GM21526 (cell line): ENCODE measurements around the gene WNK2.
"Not testable (repeated sequence)": the region's sequence is repeated elsewhere in the genome, so short reads cannot be mapped to it uniquely, and the experiment has no call there.

Experiments used
- ATAC-seq: cut with Tn5 transposase; IDR thresholded peaks from one replicate; pipeline ENCODE4 v1.9.1; 2021; ENCODE audit warnings: moderate library complexity; ENCODE audit not compliant: unreplicated experiment, low FRiP score

Gene WNK2

DNA sequence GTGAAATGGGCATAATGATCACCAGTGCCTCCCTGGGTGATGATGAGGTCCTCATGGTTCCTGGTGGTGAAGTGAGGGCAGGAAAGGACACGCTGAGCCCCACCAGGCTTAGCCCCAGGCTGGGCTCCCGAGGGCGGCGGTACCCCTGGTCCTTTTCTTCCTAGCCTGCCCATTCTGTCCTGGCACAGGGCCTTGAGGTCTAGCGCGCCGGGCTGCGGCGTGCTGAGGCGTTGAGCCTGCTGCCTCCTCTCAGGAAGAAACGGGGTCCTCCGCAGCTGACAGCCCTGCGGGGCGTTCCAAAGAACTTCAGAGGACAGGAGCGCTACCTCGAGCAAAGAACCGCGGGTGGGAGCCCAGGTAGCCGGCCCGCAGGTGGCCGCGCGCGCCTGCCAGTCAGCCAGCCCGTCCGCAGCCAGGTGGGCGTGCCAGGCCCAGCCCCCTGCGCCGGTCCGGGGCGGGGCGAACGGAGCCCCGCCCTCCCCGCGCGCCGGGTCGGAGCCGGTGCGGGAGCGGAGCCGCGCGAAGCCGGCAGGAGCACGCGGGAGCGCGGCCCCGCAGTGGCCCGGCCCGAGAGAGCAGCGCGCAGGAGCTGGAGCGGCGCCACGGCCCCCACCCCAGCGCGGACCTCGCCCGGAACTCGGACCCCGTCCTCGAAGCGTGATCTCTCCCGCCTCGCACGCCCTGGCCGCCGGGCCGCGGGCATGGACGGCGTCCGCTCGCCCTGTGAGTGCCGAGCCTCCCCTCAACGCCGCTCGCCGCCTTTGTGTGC, at the start of gene WNK2:
TSS of gene WNK2 (plus strand) at position 477 of the 769 bp plus-strand sequence. CDS start 791 bp downstream, outside the sequence.
- no peak for ATAC-seq

DNA sequence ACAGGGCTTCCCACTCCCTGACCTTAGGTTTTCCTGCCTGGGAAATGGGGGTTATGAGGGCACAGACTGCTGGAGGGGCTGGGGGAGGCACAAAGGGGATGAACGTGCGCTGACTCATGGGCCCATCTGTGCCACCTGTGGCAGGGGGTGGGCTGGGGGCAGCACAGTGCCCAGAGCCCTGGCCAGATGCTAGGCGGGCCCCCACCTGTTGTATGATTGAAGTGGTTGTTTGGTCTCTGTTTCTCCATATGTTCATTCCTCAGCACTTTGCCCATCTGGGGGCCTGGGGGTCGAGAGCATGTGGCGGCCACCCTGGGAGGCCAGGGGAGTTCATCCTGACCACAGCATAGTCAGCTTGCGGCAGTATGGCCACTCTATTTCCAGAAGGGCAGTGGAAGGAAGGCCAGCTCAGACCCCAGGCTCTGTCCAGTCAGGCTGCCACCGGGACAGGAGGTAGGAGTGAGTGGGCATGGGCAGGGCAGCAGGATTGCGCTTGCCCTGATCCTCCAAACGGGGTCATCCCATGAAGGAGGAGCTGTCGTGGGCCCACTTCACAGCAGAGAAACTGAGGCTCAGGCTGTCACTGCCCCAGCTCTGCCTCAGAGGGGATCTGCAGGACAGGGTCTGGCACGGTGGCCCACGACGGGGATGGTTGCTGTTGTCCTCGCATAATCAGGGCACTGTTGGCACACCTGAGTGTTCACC, 49.0 kb upstream of the WNK2 start:
- ATAC-seq = no peak

DNA sequence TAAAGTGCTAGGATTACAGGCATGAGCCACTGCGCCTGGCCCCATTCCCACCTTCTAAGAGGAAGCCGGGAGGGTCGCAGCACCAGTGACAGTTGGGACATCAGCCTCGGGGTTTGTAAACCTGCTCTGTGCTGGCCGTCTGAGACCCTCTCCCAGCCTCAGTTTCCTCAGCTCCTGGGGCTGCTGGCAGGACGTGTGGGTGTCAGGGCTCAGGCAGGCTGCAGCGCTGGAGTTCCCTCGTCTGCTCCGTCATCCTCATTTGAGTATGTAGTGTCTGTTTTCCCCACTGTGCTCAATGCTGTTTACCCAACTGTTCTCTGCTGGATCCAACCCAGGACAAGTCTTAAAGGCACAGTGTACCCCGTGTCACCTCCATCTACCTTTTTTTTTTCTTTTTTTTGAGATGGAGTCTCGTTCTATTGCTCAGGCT, 47.9 kb upstream of the WNK2 start:
- no peak for ATAC-seq

DNA sequence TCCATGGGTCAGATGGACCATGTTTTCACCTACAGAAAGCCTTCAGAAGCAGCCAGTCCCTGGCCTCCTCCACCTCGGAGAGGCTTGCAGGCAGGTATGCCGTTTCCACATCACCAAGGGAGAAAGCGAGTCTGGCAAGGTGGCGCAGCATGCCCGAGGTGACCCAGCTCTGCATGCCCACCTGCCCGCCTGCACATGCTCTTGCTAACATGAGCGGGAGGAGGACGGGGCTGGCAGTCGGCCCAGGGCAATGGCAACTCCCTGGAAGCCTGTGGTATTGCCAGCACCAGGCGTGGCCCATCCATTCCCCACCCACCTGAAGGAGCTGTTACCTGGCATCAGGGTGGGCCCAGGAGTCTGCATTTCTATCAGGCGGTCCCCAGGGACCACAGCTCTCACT, 46.6 kb upstream of the WNK2 start:
- no peak for ATAC-seq

DNA sequence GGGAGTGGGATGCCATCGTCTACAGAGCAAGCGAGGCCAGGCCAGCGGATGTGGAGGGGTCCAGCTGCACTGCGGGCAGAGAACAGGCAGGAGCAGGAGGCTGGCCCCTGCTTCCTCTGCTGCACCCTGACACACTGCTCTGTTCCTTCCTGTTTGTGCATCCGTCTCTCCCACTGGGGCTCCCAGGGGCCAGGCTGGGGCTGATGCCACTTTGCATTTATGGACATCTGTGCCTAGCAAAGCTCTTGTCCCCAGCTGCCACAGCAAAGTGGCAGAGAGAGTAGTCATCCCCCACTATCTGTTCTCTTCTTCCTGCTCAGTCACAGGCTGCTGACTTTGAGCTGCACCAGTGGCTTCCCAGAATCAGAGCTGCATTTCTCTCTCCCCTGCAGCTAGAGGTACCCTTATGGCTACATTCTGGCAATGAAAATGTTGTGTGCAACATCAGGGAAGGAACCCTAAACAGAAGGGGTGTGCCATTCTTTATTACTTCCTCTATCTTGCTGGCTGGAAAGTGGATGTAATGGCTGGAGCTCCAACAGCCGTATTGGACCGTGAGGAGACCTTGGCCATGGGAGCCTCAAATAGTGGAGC, 45.7 kb upstream of the WNK2 start:
- ATAC-seq = no peak

DNA sequence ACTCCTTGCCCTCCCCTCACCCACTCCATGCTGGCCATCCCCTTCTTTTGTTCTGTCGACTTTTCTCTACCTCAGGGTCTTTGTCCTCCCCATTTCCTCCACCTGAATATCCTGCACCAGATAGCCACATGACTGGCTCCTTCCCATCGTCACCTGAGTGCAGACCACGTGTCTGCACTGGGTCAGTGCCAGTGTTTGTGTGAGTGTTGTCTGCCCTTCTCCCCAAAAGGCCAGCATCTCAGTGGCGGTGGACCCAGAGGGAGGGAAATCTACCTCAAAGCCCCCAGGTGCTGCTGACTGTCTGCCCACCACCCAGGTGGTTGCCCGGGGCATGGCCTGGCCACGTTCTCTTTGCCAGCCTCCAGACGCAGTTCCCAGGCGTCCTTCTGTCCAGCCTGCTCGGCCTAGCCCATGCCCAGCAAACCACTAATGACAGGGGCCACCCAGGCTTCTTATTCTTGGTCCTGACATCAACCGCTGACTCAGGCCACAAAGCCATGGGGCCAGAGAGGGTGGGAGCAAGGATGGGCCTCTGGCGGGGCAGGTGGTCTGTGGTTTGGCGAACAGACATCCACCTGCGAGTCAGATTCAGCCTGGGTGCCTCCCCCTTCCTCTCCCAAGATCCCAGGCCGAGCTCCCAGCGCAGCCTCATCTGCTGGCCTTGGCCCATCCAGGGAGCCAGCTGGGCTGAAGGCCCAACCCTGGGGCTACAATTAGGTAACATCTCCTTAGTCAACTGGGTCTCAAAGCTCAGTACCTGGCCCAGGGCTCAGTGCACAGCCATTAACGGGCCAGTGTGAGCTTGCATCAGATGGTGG, 44.4 kb upstream of the WNK2 start:
- ATAC-seq = no peak

DNA sequence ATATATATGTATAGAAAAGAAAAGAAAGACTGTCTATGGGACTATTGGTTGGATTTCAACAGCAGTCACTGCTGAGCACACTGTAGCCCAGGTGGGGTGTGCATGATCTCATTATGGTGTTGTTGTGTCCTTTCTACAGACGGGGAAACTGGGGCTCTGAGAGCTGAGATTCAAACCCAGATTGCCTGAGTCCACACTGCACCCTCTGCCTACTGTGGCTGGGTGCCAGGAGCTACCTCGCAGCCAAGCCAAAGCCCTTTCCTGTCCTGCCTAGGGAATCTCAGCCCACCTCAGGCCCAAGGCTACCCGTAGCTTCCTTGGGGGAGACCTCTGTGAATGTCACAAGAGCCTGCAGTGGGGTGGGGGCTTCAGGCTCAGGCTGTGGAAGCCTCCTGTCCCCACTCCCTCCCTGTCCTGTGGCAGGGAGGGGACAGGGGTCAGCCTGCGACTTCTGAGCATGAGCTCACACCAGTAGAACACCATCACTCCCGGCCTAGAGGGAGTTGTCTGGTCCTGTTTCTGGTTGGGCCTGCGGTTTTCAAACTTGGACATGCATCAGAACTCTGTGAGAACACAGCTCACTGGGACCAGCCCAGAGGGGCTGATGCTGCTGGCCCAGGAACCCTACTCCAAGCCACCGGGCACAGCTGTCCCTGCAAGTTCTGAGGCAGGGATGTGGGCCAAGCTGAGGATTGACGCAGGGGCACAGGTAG, 42.0 kb upstream of the WNK2 start:
- no peak for ATAC-seq

DNA sequence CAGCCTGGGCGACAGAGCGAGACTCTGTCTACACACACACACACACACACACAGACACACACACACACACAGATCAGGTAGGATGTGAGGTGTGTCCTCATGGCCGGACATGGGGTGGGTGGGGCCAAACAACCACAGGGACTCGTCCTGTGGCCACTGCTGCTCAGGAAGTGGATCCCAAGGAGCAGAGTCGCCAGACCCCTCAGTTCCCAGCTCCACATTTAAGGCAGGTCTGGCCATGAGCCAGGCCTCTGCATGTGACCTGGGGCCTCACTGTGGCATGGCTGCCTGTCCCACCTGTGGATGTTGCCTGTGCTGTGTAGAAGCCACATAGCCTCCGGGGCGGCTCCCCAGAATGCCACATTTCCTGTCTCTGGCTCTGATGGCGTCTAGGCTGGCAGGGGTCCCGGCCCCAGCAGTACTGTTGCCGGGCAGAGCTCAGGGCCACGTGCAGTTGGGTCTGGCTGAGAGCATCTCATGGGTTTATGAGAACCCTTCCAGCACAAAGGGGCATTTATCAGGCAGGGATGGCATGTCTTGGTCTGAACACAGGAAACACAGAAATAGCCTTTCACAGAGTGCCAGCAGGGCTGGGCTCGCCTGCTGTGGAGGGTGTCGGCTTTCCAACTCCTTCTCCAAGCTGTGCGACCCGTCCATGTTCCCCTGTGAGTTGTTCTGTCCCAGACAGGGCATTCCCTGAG, 40.0 kb upstream of the WNK2 start:
- ATAC-seq = no peak

DNA sequence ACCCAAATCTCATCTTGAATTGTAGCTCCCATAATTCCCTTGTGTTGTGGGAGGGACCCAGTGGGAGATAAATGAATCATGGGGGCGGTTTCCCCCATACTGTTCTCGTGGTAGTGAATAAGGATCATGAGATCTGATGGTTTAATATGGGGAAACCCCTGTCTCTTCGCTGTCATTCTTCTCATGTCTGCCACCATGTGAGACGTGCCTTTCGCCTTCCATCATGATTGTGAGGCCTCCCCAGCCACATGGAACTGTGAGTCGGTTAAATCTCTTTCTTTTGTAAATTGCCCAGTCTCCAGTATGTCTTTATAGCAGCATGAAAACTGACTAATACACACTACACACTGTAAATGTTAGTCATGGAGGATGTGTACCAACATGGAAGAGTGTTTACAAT, 37.2 kb upstream of the WNK2 start:
- not testable (repeated sequence) for ATAC-seq

DNA sequence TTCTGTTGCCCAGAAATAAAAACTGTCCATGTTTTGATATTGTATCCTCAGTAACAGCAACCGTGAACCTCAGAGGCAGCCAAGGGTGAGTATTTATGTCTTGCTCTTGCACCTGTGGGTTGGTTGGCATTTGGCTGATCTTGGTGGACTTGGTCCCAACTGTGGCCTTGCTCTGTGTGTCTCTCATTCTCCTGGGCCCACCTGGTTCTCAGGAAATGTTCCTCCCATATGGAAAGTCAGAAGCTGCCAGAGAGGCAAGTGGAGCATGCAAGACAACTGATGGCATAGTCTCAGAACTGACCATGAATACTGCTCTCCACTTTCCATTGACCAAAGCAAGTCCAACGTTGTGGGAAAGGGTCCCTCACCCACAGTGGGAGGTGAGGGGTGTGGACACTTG, 36.3 kb upstream of the WNK2 start:
- ATAC-seq = no peak

DNA sequence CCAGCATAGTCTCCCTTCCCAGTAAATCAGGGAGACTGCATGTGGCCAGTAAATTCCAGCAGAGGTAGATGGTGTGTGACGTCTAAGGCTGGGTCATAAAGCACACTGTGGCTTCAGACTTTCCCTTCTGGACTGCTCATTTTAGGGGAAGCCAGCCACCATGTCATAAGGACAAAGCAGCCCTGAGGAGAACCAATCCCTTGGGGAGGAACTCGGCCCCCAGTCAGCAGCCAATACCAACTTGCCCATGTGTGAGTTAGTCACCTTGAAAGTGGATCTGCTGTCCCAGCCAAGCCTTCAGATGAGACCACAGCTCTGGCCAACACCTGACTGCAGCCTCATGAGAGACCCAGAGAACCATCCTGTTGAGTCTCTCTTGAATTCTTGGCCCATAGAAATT, 35.2 kb upstream of the WNK2 start:
- ATAC-seq = no peak

DNA sequence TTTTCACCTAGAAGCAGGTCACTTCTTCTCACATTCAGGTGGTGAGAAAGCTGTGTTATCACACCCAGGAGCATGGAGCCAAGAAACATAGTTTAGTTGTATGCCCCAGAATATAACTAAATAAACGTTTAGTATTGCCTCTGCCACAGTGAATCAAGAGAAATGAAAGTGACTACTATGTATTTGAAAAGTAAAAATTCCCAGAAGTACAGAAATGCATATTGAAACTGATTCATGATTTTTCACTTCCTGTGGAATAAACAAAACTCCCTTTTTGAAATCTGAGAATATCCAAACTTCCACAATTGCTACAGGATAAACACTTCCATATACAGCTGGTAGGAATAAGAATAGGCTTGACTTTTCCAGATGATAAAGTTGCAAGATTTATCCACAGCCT, 34.6 kb upstream of the WNK2 start:
- no peak for ATAC-seq

DNA sequence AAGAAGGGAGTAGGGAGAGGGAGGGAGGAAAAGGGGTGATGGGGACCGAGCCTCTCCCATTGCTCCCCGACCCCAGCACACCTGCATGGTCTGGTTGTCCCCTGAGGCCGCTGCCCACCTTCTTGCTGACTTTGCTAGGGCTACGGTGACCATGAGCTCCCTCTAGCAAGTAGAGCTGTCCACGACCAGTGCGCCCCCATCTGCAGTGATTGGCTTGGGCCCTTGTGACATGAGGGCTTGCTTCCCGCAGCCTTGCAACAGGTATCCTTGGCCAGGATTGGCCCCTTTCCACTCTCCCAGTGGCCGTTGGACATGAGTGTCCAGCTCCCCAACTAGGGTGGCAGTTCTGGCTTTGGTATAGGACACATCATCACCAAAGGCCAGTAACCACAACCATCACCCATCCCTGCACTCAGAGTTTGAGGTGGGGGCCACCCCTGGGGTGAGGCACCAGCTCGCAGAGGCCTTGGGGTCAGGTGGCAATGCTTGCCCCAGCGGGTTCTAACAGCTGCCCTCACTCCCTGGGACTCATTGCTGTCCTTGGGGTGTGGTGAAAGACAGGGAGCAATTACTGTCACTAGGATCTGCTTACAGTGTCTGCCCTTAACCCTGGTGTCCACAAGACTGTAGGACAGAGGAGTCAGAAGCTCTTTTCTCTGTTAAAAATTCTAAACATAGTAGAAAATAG, 32.7 kb upstream of the WNK2 start:
- no peak for ATAC-seq

DNA sequence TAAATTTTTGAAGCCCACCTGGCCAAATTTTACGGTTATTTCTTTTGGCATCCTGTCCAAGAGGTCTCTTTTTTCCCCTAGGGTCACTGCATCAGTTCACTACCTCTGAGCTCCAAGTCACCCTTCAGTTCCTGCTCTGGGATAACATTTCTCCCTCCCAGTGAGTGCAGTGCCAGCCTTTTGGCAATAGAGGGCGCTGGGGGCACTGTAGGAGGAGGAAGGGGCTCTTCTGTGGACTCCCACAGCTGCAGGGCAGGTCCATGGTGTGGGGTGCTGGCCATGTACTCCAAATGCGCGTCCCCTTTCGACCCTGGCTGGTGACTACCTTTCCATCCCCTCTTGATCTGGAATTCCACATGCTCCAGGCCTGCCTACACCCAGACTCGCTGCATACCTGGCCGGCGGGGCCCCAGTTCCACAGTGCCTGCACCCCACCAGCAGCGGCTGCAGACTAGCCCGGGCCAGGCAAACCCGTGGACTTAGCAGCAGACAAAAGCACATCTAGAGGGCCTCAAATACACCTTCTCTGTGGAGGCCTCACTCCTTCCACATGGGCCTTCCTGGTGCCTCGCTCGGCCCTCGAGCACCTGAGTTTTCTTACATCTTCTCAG, 29.5 kb upstream of the WNK2 start:
- no peak for ATAC-seq

DNA sequence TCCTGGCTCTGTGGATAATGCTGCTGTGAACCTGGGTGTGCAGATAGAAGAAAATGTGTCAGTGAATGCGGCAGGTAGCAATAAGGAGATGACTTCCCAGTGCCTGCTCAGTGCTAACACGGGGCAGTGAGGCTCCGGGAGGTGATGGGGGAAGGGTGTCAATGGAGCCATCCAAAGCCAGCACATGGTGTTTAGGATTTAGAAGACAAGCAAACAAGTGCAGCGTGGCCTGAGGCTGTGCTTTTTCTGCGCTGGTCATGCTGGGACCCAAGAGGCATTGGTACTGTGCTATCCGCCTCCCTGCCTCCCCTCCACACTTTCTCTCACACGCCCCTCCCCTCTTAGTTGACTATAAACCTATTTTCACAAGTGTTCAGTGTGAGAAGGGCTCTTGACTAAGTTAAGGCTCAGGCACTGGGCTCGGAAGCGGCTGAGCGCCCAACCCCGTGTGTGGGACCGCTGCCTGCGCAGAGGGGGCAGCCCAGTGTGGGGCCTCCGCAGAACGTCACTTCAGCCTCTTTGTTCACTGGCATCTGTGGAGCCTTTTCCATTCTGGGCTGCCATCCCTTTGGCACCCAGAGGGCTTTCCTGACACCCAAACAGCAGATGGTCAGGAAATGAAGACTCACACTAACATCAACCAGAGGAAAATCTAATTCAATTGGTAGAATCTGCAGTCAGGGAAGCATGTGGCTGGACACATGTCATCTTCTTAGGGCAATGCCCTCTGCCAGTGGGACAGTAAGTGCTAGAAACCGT, 28.0 kb upstream of the WNK2 start:
- ATAC-seq = no peak

DNA sequence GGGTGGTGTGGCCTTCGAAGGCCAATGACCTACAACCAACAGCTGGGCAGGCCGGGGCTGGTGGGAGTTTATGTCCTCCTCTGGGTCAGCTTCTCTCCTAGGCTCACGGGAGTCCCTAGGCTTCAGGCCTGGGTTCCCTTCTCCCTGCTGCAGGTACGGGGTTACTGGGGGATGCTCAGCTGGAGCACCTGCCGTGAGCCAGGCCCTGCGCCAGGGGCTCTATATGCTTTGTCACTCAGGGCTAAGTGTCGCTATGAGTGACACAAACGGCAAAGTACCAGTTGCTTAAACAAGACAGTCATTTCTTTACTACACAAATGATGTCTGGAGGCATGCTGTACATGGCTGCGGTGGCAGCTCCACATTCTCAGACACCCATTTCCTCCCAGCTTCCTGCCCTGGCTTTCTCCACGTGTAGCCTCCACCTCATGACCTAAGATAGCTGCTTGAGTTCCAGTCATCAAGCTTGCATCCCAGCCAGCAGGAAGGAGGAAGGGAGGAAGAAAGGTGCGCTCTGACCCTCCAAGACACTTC, 27.4 kb upstream of the WNK2 start:
- no peak for ATAC-seq

DNA sequence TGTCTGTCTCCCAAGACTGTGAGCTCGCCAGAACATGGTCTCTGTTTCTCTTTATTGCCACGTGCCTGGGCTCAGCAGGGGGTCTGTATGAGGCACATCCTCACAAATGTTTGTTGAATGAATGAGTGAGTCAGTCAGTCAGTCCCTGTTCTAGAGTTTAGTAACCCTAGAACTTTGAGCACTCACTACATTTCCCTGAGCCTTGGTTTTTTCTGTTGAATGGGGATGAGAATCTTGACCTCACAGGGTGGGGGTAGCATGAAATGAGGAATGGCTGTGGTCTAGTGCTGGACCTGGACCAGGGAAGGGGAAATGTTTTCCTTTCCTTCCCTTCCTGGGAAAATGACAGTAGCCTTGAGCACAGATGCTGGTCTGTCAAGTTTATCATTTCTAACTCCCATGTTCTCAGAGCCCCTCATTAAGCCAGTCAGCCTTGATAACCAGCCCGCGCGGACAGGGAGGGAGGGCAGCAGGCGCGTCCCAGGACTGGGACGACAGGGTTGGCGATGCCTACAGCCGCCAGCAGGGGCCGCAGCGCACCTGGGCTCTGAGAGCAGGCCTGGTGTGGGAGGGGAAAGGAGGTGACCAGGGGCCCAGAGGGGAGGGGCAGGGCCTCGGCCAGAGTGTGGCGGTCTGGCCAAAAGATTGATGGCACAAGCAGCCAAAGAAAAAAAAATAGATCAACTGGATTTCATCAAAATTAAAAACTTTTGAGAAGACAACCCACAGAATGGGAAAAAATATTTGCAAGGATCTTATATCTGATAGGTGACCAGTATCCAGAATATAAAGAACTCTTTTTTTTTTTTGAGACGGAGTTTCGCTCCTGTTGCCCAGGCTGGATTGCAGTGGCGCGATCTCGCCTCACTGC, 24.1 kb upstream of the WNK2 start:
- peak; percentile 79 for ATAC-seq
